ENCODE results near the gene RPL28.

DNA sequence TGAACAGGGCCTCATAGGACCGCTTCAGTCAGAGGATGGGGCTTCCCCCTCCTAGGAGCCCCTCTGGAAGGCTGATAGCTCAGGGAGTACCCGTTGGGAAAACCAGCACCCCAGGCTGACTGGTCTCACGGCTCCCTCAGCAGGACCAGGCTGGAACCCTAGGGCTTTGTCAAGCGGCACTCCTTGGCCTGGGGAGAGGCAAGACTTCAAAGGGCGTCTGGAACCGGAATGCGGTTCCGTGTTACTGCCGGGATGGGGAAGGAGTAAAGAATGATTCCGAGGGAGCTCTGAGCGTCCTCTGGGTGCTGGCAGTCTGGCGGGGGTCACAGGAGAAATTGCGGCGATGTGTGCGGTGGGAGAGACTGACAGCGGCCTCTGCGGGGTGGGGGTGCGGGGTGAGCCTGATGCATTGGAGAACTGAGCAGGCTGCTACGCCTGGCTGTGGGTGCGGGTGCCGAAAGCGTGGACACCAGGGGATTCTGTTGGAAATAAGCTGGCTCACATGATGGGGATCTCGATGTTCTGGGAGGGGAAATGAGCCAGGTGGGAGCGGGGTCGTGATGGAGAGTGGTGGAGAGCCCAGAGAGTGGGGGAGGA, 33.1 kb upstream of the RPL28 start:
- TF ChIP-seq, protein P1, sequence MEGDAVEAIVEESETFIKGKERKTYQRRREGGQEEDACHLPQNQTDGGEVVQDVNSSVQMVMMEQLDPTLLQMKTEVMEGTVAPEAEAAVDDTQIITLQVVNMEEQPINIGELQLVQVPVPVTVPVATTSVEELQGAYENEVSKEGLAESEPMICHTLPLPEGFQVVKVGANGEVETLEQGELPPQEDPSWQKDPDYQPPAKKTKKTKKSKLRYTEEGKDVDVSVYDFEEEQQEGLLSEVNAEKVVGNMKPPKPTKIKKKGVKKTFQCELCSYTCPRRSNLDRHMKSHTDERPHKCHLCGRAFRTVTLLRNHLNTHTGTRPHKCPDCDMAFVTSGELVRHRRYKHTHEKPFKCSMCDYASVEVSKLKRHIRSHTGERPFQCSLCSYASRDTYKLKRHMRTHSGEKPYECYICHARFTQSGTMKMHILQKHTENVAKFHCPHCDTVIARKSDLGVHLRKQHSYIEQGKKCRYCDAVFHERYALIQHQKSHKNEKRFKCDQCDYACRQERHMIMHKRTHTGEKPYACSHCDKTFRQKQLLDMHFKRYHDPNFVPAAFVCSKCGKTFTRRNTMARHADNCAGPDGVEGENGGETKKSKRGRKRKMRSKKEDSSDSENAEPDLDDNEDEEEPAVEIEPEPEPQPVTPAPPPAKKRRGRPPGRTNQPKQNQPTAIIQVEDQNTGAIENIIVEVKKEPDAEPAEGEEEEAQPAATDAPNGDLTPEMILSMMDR (IDR thresholded peaks at IDR 0.05), result no peak
- TF ChIP-seq POLR2A (IDR thresholded peaks at IDR 0.05), result no peak
